ENCODE results near the gene ZKSCAN3.
"Not testable (repeated sequence)": the region's sequence is repeated elsewhere in the genome, so short reads cannot be mapped to it uniquely, and the experiment has no call there.

The ZKSCAN3 gene

GRCh38 chr6:28349892-28350737 is at the start of gene ZKSCAN3:
Gene ZKSCAN3, plus strand, starts transcription at chr6:28349947. Its CDS starts 9,640 bp downstream, at chr6:28359587.
- peak; percentile 83 for DNase-seq (ENCODE audit: low read depth, low spot score)

GRCh38 chr6:28303570-28303969 is 46.2 kb upstream of the ZKSCAN3 start:
- no peak for DNase-seq (ENCODE audit: low read depth, low spot score)

GRCh38 chr6:28306363-28306762 is 43.4 kb upstream of the ZKSCAN3 start:
- not testable (repeated sequence) for DNase-seq (ENCODE audit: low read depth, low spot score)

- DNase-seq (ENCODE audit: low read depth, low spot score), result no peak
These were observed 38.5 kb upstream of the ZKSCAN3 start for GRCh38 chr6:28311139-28311823.

GRCh38 chr6:28312939-28313338 is 36.8 kb upstream of the ZKSCAN3 start:
- DNase-seq (ENCODE audit: low read depth, low spot score), result no peak

GRCh38 chr6:28315628-28316027 is 34.1 kb upstream of the ZKSCAN3 start:
- DNase-seq (ENCODE audit: low read depth, low spot score), result no peak

GRCh38 chr6:28317866-28318265 is 31.9 kb upstream of the ZKSCAN3 start:
- DNase-seq (ENCODE audit: low read depth, low spot score), result not testable (repeated sequence)

GRCh38 chr6:28322661-28323060 is 27.1 kb upstream of the ZKSCAN3 start:
- DNase-seq (ENCODE audit: low read depth, low spot score), result no peak

GRCh38 chr6:28323813-28324424 is 25.8 kb upstream of the ZKSCAN3 start:
- DNase-seq (ENCODE audit: low read depth, low spot score), result no peak

GRCh38 chr6:28326371-28326948 is 23.3 kb upstream of the ZKSCAN3 start:
- DNase-seq (ENCODE audit: low read depth, low spot score), result no peak

- DNase-seq (ENCODE audit: low read depth, low spot score), result no peak
These were observed 19.7 kb upstream of the ZKSCAN3 start for GRCh38 chr6:28330041-28330440.

GRCh38 chr6:28333047-28333446 is 16.7 kb upstream of the ZKSCAN3 start:
- DNase-seq (ENCODE audit: low read depth, low spot score), result no peak

GRCh38 chr6:28333599-28334018 is 16.1 kb upstream of the ZKSCAN3 start:
- DNase-seq (ENCODE audit: low read depth, low spot score), result no peak

GRCh38 chr6:28334286-28335039 is 15.3 kb upstream of the ZKSCAN3 start:
- DNase-seq (ENCODE audit: low read depth, low spot score), result no peak

GRCh38 chr6:28335040-28335563 is 14.6 kb upstream of the ZKSCAN3 start:
- no peak for DNase-seq (ENCODE audit: low read depth, low spot score)

GRCh38 chr6:28335564-28336283 is 14.0 kb upstream of the ZKSCAN3 start, which contains the start of gene ZSCAN31:
Gene ZSCAN31, minus strand, starts transcription at chr6:28336148. Its CDS starts 6,465 bp downstream, at chr6:28329683.
- peak; percentile 99 for DNase-seq (ENCODE audit: low read depth, low spot score)

GRCh38 chr6:28336284-28337120 is 13.2 kb upstream of the ZKSCAN3 start:
- DNase-seq (ENCODE audit: low read depth, low spot score), result no peak

- no peak for DNase-seq (ENCODE audit: low read depth, low spot score)
These were observed 12.6 kb upstream of the ZKSCAN3 start for GRCh38 chr6:28337121-28337520.

Data from ELF-1 (cell line).